GM19099 (cell line): ENCODE data around the gene RILPL1.

ENCODE experiments used
- POLR2A ChIP-seq: IDR thresholded peaks from 3 replicates; pipeline ENCODE4 v1.6.1; 2011; ENCODE audit warnings: low read depth; ENCODE audit not compliant: insufficient read length; ENCODE audit errors: extremely low read depth

RILPL1 gene

DNA sequence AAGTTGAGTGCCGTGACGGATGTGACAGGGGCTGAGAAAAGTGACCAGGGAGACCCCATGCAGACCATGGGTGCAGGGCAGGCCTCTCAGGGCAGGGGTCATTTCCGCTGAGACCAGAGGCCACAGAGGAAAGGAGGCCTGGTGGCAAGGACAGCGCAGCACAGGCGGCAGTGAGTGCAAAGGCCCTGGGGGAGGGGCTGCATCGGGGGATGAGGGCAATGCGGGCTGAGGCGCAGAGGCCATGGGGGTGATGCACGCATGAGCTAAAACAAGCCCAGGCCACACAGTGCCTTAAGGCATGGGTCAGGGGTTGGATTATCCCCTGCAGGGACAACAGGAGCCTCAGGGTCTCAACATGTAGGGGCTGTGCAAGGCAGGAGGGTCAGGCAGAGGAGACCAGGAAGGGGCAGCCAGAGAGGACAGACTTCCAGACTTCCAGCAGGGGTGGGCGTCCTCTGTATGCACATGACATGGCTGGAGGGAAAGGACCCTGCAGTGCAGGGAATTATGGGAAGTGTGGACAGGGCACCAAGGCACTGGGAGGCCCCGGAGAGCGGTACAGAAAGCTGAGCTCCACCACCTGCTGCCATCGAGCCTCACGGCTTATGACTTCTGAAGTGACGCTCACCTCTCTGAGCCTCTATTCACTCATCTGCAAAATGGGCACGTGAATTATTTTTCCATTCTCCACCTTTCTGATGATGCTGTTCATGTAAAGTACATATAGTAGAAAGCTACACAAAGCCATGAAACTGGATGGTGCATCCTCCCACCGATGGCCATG, 27.3 kb downstream of the RILPL1 start:
- TF ChIP-seq POLR2A: no peak

- no peak for TF ChIP-seq POLR2A
Measured at GRCh38 chr12:123502163-123502704, 31.3 kb downstream of the RILPL1 start.

DNA sequence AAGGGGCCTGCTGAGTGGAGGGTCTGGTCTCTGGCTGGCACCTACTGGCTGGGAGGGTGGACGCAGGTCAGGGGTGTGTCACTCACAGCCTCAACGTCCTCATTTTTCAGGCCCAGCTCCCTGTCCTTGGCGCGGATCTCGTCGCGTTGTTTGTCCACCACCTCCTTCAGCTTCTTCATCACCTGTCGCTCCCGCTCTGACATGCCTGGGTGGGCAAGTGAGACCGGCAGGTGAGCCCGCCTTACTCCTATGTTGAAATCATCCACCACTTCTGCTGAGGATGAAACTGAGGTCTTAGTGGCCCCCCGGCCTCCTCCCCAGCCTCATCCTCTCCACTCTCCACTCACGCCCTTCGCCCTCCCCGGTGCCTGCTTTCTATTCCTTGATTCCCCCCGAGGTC, 34.2 kb downstream of the RILPL1 start:
- TF ChIP-seq POLR2A: no peak

DNA sequence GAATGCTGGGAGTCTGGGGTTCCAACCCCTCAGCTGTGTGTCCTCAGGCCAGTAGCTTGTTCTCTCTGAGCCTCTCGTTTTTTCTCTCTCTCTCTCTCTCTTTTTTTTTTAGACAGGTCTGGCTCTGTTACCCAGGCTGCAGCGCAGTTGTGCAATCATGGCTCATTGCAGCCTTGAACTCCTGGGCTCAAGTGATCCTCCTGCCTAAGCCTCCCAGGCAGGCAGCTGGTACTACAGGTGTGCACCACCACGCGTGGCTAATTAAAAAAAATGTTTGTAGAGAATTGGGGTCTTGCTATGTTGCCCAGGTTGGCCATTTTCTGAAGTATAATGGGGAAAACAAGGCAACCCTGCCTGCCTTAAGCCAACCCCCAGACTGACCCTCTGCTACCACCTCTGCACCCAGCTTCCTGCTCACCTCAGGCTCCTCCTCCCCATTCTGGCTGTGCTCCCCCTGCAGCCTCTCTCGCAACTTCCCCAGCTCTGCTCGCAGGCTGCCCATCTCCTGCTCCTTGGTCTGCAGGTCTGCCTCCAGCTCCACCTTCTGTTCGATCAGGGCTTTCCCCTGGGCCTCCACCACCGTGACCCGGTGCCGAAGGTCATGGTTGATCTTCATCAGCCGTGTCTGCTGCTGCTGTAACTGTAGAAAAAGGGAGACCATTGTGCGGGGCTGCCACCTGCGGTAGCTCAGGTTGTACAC, 35.2 kb downstream of the RILPL1 start:
- TF ChIP-seq POLR2A: no peak

- TF ChIP-seq POLR2A: no peak
Measured at GRCh38 chr12:123497065-123497464, 36.5 kb downstream of the RILPL1 start.

DNA sequence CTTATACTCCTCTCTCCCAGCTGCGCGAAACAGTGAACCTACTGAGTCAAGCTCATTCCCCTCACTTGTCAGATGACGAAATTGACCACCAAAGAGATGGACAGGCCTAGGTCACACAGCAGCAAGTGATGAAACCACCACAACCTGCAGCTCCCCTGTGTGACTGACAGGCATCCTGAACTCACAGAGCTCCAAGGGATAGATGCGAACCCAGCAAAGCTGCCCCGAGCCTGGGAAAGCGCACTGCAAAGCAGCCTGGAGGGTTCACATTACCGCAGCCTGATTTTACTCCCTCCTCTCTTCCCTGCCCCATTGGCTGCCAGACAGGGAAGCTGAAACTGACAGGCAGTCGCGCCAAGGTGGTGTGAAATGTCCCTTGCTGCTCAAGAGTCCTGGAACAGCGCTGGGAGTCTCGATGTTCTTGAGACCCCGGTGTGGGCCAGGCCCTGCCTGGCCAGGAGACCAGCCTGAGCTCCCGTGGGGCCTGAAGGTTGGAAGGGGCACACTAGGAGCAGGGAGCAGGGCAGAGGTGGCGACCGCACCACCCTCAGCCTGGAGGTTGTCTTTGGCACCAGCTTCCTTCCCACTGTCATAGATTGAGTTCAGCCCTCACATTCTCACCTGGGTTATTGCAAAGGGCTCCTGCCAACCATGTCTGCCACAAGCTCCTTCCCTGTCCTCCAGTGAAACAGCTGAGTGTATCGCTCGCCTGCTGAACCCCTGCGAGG, 39.2 kb downstream of the RILPL1 start:
- TF ChIP-seq POLR2A: no peak

GRCh38 chr12:123491481-123491880, 42.0 kb downstream of the RILPL1 start:
- no peak for TF ChIP-seq POLR2A

DNA sequence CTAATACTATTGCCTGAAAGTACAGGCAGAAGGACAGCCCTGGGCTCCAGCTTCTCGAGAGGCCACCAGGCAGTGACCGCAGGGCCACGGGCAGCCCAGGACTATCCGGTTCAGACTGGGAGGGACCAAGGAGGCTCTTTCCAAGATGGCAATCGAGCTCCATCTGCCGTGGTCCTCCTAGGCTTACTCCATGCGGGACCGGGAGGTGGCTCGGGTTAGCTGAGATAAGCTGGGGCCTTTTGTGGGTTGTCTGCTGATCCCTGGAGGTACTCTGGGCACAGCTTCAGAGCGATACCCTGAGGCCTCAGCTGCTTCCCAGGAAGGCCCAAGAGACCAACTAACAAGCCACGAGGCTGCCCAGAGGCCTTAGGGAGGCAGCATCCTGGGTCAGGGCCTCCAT, 42.5 kb downstream of the RILPL1 start:
- no peak for TF ChIP-seq POLR2A

GRCh38 chr12:123490089-123490488, 43.4 kb downstream of the RILPL1 start:
- no peak for TF ChIP-seq POLR2A

DNA sequence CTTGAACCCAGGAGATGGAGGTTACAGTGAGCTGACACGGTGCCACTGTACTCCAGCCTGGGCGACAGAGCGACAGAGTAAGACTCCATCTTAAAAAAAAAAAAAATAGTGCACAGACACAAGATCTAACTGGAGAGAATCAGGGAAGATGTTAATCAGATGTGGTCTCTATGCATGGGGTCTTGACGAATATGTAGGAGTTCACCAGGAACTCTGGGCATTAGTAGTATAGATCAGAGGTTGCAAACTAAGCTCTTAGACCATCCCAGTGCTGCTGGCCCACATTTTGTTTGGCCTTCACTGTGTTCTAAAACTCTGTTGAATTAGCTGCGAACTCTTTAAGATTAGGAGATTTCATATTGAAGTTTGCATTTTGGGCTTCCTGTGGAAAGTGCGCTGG, 43.9 kb downstream of the RILPL1 start:
- no peak for TF ChIP-seq POLR2A

- no peak for TF ChIP-seq POLR2A
Measured at GRCh38 chr12:123488539-123489230, 44.8 kb downstream of the RILPL1 start.

DNA sequence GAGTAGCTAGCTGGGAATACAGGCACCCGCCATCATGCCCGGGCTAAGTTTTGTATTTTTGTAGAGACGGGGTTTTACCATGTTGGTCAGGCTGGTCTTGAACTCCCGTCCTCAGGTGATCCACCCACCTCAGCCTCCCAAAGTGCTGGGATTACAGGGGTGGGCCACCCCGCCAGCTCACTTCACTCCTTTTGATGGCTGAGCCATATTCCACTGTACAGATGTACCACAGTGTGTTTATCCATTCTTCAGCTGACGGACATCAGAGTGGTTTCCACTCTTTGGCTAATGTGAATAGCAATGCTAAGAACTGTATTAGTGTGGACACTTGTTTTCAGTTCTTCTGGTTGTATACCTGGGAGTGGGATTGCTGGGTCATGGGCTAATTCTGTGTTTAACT, 46.1 kb downstream of the RILPL1 start:
- TF ChIP-seq POLR2A: no peak

DNA sequence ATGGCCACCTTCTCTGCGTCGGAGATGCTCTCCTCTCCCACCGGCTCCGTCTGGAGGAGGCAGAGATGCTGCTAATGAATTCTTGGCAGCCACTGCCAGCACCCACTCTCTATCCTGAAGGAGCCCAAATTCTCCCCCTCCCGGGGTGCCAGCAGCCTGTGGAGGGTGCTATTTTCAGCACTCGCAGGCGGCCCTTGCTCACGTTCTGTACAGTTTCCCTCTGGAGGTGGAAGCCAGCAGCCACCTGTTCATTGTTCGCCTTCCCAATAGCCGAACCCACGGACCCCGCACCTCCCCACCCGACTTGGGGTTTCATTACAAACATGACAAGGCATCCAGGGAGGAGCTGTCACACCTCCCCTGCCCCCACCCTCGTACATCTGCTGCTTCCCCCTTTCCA, 47.8 kb downstream of the RILPL1 start:
- TF ChIP-seq POLR2A: no peak

- no peak for TF ChIP-seq POLR2A
Measured at GRCh38 chr12:123483602-123484248, 49.8 kb downstream of the RILPL1 start.
